HS-27A (cell line): ENCODE data around the gene BEAN1.

Source experiments
- DNase-seq: peaks from one replicate; pipeline ENCODE4 v3.0.0-alpha.2; 2012; ENCODE audit warnings: low read depth, missing footprints

Gene BEAN1, protein sequence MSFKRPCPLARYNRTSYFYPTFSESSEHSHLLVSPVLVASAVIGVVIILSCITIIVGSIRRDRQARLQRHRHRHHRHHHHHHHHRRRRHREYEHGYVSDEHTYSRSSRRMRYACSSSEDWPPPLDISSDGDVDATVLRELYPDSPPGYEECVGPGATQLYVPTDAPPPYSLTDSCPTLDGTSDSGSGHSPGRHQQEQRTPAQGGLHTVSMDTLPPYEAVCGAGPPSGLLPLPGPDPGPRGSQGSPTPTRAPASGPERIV

DNA sequence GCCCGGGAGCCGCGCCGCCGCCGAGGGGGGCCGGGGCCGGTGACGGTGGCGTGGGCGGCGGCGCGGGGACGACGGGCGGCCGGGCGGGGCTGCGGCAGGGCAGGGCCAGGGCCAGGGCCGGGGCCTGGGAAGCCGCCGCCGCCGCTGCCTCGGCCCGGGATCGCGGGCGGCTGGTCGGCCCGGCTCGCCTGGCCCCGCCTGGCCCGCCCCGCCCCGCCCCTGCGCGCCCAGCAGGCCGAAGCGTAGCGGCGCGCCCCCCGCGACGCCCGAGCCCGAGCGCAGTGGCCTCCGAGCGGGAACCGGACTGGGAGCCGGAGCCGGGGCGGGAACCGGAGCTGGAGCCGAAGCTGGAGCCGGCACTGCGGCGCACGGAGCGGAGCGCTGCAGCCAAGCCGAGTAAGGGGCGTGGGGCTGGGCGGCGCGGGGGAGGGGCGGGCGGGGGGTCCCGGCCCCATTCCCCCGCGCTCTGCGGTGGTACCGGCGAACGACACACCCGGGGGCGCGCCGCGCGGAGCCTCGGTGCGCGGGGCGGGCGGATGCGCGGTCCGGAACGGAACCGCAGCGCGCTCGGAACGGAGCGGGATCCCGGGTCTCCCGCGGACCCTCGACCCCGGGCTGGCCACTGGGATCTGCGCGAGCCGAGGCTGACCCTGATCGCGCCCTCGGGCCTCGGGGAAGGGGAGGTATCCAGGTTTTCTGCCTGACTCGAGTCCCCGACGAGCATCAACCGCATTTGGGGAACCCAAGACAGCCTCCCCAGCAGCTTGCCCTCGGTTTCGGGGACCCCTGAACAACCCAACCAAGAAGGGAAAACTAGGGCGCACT lies at the start of gene BEAN1:
TSS of gene BEAN1 (plus strand) at position 260 of the 825 bp plus-strand sequence. CDS start 10,382 bp downstream, outside the sequence.
- DNase-seq = no peak

DNA sequence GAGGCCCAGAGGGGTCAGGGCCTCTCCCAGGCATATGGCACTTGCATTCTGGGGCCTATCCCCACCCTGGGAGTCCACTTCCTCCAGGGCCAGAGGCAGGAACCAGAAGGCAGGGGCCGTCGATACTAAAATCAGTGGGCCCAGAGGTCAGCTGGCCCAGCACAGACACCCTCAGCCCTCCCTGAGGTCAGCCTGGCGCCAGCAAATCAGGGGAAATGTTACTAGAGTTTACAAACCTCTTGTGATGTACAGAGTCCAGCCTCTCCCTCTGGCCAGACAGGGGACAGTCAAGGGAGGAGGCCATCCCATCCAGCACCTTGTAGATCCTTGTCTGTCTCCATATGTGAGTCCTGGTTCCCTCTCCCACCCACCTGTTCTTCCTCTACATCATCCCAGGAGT lies 49.8 kb upstream of the BEAN1 start:
- no peak for DNase-seq

DNA sequence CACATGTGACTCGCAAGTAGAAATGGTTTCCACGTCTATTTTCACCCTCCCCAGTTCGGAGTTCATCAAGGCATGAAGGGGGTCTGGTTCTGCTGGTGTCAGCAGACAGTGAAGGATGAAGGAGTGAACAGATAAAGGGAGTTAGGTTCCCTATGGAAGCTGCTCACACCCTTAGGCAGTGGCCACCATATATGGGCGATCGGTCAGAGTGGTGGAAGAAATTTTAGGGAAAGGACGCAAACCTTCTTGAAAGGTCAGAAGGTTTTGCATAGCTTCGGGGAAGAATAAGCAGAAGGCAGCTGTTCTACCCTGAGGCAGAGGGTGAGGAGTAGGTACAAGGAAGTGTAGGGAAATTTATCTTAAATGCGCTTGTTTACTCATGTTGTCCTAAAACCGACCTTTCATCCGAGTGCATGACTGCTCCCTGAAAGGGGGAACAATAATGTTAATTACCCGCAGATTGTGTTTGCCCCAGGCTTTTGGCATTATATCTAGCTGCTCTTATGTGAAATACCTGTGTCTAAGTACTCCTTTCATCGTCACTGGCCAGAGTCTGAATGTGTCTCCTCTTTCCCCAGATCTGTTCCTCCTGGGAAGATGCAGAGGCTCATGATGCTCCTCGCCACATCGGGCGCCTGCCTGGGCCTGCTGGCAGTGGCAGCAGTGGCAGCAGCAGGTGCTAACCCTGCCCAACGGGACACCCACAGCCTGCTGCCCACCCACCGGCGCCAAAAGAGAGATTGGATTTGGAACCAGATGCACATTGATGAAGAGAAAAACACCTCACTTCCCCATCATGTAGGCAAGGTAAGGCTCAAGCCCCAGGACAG lies 48.1 kb upstream of the BEAN1 start:
- no peak for DNase-seq

DNA sequence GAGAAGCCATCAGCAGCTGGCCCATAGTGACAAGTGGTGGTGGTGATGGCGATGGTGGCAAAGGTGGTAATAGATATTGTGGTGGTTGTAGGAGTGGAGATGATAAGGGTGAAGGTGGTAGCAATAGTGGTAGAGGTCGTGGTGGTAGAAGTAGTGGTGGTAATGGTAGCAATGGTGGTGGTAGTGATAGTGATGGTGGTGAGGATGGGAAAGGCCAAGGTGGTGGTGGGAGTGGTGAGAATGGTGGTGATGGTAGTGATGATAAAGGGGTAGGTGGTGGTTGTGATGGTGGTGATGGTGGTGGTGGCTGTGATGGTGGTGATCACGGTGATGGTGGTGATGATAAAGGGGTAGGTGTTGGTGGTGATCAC lies 47.5 kb upstream of the BEAN1 start:
- DNase-seq = no peak

DNA sequence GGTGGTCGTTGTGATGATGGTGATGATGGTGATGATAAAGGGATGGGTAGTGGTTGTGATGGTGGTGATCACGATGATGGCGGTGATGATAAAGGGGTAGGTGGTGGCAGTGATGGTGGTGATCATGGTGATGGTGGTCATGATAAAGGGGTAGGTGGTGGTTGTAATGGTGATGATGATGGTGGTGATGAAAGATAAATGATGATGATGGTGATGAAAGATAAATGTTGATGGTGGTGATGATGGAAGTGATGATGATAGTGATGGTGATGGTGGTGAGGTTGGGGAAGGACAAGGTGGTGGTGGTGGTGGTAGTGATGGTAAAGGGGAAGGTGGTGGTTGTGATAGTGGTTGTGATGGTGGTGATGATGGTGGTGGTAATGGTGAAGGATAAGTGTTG lies 46.7 kb upstream of the BEAN1 start:
- DNase-seq = no peak

DNA sequence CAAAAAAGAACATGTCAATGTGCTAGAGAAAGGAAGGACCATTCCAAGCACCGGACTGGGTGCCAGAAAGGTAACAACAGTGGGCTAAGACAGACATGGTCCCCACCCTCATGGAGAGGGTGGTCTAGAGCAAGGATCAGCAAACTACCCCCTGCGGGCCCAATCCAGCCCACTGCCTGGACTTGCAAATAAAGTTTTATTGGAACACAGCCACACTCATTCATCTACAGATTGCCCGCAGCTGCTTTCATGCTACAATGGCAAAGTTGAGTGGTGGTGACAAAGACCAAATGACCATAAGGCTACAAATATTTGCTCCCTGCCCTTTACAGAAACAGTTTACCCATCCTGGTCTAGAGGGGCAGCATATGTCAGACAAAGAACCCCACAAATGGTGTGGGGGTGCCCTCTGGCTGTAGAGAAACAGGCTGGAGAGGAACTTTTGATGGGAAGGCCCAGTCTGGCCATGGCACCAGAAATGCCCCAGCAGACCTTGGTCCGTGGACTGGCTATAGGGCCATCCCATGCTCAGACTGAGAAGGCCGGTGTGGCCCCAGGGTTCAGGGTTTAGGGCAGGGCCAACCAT lies 45.4 kb upstream of the BEAN1 start:
- DNase-seq = no peak

DNA sequence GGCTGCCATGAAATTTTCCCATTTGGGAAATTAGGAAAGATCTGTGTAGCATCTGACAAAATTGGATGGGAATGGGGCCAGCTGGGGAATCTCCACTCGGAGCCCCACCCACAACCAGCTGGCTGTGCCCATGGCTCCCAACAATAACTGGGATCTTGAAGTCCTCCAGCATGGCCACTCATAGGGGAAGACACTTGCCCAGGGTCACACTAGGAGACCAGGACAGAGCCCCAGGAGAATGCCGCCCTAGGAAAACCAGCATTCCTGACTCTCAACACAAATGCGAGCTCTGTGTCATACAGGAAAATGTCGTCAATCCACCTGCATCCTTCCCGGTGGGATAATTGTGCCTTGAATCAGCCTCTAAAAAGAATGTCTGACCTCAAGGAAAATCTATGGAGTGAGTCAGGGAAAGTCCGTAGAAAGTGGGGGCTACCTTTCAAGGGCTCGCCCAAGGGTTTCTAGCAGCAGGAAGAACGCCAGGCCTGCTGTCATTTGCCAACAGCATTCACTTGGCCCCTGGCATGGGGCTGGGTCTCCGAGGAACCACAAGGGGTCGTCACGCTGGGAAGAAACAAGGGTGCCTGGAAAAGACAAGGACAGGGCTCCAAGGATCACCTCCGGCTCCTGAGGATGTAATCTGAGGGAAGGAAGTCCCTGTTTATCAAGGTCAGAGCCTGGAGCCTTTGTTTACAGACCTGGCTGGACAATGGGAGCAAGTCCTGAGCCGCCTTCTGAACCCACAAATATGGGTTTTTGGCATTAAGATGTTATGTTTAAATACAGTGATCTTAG lies 44.7 kb upstream of the BEAN1 start:
- DNase-seq = peak; percentile 94

DNA sequence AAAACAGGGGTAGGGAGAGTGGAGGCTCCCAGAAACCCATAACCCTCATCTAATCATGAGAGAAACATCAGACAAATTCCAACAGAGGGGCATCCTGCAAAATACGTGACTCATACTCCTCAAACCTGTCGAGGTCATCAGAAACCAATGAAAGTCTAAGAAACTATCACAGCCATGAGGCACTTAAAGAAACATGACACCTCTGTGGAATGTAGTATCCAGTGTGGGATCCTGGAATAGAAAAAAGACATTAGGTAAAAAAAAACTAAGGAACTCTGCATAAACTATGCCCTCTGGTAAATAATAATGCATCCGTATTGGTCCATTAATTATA lies 44.2 kb upstream of the BEAN1 start:
- DNase-seq = peak; percentile 88

DNA sequence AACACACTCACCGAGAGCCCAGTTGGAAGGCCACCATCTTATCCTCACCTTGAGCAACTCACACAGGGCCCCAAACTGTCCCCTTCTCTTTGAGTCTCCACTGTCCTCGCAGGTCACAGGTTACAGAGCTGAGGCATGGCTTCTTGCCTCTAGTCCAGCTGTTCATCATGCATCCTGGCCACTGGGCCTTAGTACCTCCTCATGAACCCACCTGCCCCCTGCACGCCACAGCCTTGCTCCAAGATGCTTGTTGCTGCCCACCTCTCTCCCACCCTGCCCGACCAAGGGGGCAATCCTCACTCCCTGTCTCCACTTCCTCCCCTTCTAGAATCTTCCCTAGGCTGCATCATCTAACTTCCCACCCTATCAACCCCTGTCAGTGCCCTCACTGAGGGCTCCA lies 43.5 kb upstream of the BEAN1 start:
- DNase-seq = no peak

DNA sequence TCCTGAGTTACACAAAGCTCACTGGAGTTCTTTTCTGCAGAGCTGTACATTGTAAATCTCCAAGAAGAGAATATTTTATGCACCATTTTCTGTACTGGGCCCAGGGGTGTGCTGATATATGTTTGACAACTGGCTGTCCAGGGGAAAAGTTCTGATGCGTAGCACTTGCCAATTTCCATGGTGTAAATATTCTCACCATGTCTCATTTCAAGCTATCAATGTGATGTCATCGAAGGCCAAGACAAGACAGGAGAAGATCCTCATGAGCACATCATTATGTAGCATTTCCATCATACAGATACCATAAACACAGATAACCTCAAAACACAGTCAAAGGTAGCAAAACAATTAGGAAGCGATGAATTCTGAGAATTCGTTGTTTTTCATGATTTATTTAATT lies 41.7 kb upstream of the BEAN1 start:
- no peak for DNase-seq

DNA sequence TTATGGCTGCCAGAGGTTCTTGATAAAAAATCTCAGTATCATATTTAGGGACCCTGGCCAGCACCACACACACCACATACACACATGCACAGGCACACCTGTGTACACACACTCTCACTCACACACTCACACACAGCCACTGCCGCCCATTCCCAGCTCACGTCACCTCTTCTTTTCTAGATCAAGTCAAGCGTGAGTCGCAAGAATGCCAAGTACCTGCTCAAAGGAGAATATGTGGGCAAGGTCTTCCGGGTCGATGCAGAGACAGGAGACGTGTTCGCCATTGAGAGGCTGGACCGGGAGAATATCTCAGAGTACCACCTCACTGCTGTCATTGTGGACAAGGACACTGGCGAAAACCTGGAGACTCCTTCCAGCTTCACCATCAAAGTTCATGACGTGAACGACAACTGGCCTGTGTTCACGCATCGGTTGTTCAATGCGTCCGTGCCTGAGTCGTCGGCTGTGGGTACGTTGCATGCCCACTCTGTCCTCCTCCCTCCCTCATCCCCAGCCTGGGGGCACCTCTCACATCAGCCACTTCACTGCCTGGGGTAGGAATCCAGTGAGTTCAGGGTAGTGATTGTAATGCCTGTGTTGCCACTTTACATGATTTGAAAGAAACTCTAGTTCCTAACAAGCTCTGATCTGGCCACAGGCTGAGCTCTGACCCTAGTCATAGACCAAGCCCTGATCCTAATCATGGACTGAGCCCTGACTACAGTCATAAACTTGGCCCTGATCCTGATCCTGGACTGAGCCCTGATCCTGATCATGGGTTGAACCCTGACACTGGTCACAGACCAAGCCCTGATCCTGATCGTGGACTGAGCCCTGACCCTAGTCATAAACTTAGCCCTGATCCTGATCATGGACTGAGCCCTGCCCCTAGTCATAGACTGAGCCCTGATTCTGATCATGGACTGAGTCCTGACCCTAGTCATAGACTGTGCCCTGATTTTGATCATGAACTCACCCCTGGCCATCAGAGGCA lies 40.2 kb upstream of the BEAN1 start:
- no peak for DNase-seq

DNA sequence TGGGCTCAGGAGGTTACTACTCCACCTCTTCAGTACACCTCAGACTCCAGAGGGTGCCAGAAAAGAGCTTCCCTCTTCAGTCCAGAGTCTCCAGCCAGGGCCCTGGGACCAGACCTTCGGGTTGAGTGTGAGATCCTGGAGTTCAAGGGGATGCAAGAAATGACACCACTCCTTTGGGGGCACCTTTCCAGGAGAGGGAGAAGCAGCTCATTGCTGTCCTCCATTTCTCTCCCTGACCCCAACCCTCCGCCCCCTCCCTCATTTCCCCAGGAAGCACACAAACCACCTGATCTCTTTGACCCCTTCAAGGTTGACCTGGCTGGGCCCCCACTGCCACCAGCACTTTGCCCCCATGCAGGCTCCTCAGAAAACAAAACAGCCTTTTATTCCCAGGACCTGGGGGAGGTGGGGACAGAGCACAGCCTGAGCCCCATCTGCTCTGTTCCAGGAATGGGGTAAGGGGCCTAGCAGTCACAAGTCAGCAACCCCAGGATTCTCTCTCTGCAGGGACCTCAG lies 39.2 kb upstream of the BEAN1 start:
- no peak for DNase-seq

DNA sequence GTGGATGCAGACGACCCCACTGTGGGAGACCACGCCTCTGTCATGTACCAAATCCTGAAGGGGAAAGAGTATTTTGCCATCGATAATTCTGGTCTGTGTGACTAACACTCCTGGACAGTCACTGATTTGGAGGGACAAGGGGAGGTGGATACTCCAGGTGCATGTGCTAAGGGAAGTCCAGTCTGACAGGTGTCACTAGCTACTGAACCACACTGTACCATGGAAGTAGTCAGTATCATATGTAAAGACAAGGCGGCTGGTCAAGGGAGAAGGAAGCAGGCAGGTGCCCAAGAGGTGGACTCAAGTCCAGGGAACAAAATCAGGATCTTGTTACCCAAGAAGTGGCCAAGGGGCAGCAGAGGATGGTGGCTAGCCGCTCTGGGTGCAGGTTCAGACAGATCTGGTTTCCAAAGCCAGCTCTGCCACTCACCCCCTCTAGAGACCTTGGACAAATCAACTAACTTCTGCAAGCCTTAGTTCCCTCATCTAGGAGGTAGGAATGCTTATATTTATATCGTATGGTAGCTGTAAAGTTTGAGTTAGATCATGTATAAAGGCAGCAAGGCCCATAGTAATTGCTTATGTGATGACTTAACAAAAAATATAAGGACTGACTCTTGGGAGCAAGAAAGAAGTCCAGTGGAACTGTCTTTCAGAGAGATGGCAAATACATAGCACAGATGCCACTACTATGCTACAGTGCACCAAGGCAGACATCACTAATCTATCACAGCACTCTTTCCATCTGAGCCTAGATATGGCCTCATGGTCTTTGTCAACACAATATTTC lies 38.5 kb upstream of the BEAN1 start:
- no peak for DNase-seq

DNA sequence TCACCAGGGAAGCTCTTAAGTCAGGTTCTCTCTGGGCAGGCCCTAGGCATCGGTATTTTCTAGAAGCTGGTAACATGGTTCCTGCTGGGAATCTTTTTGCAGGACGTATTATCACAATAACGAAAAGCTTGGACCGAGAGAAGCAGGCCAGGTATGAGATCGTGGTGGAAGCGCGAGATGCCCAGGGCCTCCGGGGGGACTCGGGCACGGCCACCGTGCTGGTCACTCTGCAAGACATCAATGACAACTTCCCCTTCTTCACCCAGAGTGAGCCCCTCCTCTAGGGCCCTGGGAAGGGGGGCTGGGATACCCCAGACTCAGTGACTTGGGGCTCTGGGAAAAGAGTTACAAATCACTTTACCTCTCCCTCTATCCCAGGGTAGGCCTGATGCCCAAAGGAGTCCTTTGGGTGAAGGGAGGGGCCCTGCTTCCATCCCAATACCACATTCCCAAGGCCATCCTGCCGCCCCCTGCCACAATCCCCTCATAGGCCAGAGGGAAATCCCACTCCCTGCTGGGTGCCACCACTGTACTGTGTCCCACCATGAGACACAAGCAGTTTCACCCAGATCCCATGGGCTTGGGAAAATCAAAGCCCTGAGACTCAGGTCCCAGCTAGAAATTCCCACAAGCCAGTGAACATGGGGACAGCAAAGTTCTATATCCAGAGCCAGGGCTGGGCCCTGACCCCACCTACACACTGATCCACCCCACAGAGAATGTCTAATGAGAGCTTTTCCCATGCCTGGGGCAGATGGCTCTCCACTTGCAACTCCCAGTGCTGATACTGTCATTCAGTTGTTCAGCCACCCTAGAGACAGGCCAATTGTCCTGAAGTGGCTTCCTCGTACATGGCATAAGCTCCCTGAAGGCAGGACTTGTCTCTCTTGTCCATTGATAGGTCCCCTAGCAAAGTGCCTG lies 37.6 kb upstream of the BEAN1 start:
- DNase-seq = no peak

DNA sequence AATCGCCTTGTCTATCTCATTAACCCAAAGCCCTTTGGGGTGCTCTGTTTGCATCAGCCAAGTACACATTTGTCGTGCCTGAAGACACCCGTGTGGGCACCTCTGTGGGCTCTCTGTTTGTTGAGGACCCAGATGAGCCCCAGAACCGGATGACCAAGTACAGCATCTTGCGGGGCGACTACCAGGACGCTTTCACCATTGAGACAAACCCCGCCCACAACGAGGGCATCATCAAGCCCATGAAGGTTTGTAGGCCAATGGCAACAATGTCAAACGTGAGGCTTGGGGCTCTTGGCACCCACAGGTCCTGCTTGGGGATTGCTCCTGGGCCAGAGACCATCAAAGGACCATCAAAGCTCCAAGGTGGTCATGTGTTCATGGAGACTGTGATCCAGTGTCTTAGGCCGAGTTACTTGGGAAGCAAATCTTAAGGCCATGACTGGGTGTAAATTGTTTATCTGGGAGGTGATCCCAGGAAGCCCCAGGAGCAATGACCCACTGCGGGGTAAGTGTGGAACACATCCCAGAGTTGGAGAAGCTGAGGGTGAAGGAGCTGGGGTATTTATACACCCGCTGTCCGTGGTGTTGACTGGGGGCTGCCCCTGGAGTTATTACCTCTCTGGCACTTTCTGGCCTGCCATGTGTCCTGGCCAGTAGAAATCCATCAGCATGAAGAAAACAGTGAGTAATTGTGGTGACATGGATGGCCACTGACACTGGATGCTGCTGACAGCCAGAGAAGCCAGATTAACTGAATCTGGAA lies 36.6 kb upstream of the BEAN1 start:
- no peak for DNase-seq

DNA sequence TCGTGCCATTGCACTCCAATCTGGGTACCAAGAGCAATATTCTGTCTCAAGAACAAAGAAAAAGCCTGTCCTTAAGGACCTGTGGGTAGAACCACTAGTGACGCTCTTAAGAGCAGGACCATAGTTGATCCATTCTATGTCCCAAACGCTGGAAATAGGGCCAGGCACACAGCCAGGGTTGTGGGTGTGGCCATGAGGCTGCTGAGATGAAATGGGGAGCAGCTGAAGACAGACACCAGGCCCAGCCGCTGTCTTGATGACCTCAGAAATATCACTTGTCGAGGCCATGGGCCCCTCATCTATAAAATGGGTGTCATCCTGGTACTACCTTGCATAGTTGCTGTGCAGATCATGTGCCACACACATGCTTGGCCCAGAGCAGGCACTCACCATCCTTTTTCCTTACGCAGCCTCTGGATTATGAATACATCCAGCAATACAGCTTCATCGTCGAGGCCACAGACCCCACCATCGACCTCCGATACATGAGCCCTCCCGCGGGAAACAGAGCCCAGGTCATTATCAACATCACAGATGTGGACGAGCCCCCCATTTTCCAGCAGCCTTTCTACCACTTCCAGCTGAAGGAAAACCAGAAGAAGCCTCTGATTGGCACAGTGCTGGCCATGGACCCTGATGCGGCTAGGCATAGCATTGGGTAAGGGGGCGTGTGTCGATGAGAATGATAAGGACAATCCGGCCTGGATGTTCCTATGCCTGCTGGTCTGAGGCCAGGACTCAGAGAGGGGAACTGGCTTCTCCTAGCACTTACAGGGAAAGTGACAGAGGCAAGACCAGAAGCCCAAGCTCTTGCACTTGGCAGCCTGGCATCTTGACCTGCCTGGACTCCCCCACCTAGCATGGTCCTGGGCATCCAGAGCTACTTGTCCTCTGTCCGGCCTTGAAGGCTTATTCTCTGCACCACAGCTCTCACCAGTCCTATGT lies 35.1 kb upstream of the BEAN1 start:
- no peak for DNase-seq
